ENCODE results near the gene SMAD3. TPM values are rescaled to one million over a fixed set of nuclear protein-coding genes. Genes with fewer than 3 reads are reported as not detected.
A peak's percentile ranks its signal among the peaks of the same experiment; 100 is the strongest.

SMAD3 gene
- total and polyA plus RNA-seq, 2 of the 8 experiments (the other 6 are each of a cell fraction or from before 2014, with no cell fraction given): 10.1 to 12.4 TPM

GRCh38 chr15:67102599-67102929, 37.2 kb downstream of the SMAD3 start:
- Histone ChIP-seq H4K20me1 (replicated peaks in 1 of 2; ENCODE audit: control insufficient read depth in 1 of 2, insufficient read depth in 2 of 2, low read length in 2 of 2) (peaks cover 0 to 2% of the 10 kb centered on the region in 2 experiments), H3K23ac (ENCODE audit: insufficient read length) (no peak overlapping the region), H3K79me2 (ENCODE audit: control insufficient read depth in 1 of 2, insufficient read depth in 2 of 2, low read length in 2 of 2) (peaks cover 0 to 17% of the 10 kb centered on the region in 2 experiments; a peak in 1 of 4 replicates), H4K91ac (replicated peaks; ENCODE audit: insufficient read length, low read length) (no peak overlapping the region), H2AFZ (ENCODE audit: low read length) (no peak overlapping the region), H2BK15ac (ENCODE audit: low read length) (no peak overlapping the region), H3K23me2 (ENCODE audit: low read depth, low read length) (no peaks in the 10 kb centered on the region), H3K14ac (ENCODE audit: insufficient read length) (no peak overlapping the region), H3K4me2 (ENCODE audit: insufficient read depth in 1 of 2, low read depth in 2 of 2, low read length in 2 of 2) (no peak overlapping the region), H3K9me3 (ENCODE audit: insufficient read depth in 2 of 2, low read depth in 1 of 2, low read length in 1 of 2) (no peaks in the 10 kb centered on the region), H3K36me3 (ENCODE audit: control insufficient read depth in 2 of 4, insufficient read depth in 4 of 4, low read length in 3 of 4) (no peaks in the 10 kb centered on the region), H3K56ac (replicated peaks; ENCODE audit: insufficient read length, low read depth, low read length) (no peak overlapping the region), H3K4ac (replicated peaks; ENCODE audit: insufficient read length, low read depth, low read length) (no peak overlapping the region), H2BK20ac (ENCODE audit: low read length) (no peak overlapping the region), H3K4me1 (replicated peaks in 1 of 4; ENCODE audit: control insufficient read depth in 3 of 4, insufficient read depth in 4 of 4, low read length in 3 of 4) (peaks cover 0 to 9% (median 1%) of the 10 kb centered on the region in 4 experiments; a peak in 6 of 7 replicates), H3K4me3 (ENCODE audit: extremely low read depth in 1 of 4, insufficient read depth in 2 of 4, low read depth in 3 of 4, low read length in 4 of 4) (no peak overlapping the region), H4K5ac (ENCODE audit: insufficient read length, low read depth, low read length) (no peak overlapping the region), H3K9ac (replicated peaks in 1 of 4; ENCODE audit: extremely low read depth in 1 of 4, low read depth in 3 of 4, low read length in 3 of 4) (no peak overlapping the region), H2AK5ac (ENCODE audit: low read depth, low read length) (peak overlapping the region; percentile 66), H2BK120ac (replicated peaks; ENCODE audit: low read depth, low read length) (no peak overlapping the region), H3K18ac (ENCODE audit: extremely low read depth, low read length) (no peak overlapping the region), H3K27ac (ENCODE audit: low read depth, low read length) (no peak overlapping the region), H3K79me1 (ENCODE audit: low read depth, low read length) (peaks cover 12% of the 10 kb centered on the region), H3K27me3 (replicated peaks in 1 of 4; ENCODE audit: control insufficient read depth in 3 of 4, extremely low read depth in 1 of 4, insufficient read depth in 3 of 4, low read length in 3 of 4) (no peaks in the 10 kb centered on the region), H2BK5ac (ENCODE audit: low read depth, low read length) (no peak overlapping the region), H2BK12ac (ENCODE audit: low read depth, low read length) (peak overlapping the region; percentile 10; the same call in 1 of the 2 replicates), H4K8ac (ENCODE audit: extremely low read depth, insufficient read depth, low read length) (no peak overlapping the region)
- POLR2A ChIA-PET (ENCODE audit: partially characterized antibody): no interaction called here
- CTCF ChIA-PET (ENCODE audit: partially characterized antibody): interaction anchor here (1.2 to 2.3 kb wide), 3 partner anchors 12 to 153 kb away, joined by 3 to 7 read pairs (median 7); no protein-coding TSS in a partner anchor
- WGBS, 2 experiments (ENCODE audit: extremely low coverage in 1 of 2, insufficient coverage in 1 of 2, insufficient read length in 1 of 2, insufficient replicate concordance in 2 of 2, low coverage in 1 of 2, low lambda C conversion rate in 2 of 2, missing lambda C conversion rate in 1 of 2): 82% methylated on average over 4 of the region's 4 CpGs; no CpG with 5 or more reads in 1 of the 2 experiments
- no peak for TF ChIP-seq TEAD4 (IDR thresholded peaks at IDR 0.05; ENCODE audit: low read depth, low read length)
- no peak for TF ChIP-seq CBX5 (IDR thresholded peaks at IDR 0.05; ENCODE audit: low read depth, low read length)
- TF ChIP-seq TBP (IDR thresholded peaks at IDR 0.05; ENCODE audit: low read depth, low read length): no peak
- no peak for TF ChIP-seq TCF12 (IDR thresholded peaks at IDR 0.05; ENCODE audit: low read depth, low read length)
- TF ChIP-seq RXRA (IDR thresholded peaks at IDR 0.05; ENCODE audit: insufficient read depth, low read depth, low read length): no peak
- FAIRE-seq (no peak), DNase-seq (ENCODE audit: low read depth in 1 of 2, low spot score in 2 of 2) (no peak)

Measured in H1 (cell line).